NCI-H2227 treated with DMSO at 0.1 percent for 48 hours (cell line): ENCODE results near the gene LUC7L3.

Experiments
- DNase-seq: peaks from one replicate; lab custom pipeline; 2025; lab: John Stamatoyannopoulos, UW

Gene LUC7L3

DNA sequence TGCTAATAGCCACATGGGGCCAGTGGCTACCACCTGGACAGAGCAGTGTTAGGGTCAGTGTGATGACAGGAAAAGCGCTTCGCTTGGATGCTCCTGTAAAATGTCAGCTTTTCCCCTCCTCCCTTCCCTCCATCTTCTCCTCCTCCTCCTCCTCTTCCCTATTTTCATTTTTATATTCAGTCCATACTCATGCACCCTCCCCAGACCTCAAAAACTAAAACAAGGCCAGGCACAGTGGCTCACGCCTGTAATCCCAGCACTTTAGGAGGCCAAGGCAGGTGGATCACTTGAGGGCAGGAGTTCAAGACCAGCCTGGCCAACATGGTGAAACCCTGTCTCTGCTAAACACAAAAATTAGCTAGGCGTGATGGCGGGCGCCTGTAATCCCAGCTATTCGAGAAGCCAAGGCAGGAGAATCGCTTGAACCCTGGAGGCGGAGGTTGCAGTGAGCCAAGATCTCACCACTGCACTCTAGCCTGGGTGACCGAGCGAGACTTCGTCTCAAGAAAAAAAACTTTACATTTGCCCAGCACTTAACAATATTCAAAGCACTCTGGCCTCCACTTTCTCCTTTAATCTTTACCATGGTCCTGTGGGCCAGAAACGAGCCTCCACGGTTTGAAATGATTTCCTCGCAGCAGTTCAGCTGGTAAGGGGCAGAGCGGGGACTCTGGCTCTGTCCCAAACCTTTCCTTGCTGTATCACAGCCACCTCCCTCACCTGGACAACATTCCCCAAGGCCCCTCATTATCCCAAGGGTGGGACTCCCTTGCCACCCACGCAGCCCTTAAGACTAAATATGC is 33.5 kb upstream of the LUC7L3 start:
- no peak for DNase-seq

DNA sequence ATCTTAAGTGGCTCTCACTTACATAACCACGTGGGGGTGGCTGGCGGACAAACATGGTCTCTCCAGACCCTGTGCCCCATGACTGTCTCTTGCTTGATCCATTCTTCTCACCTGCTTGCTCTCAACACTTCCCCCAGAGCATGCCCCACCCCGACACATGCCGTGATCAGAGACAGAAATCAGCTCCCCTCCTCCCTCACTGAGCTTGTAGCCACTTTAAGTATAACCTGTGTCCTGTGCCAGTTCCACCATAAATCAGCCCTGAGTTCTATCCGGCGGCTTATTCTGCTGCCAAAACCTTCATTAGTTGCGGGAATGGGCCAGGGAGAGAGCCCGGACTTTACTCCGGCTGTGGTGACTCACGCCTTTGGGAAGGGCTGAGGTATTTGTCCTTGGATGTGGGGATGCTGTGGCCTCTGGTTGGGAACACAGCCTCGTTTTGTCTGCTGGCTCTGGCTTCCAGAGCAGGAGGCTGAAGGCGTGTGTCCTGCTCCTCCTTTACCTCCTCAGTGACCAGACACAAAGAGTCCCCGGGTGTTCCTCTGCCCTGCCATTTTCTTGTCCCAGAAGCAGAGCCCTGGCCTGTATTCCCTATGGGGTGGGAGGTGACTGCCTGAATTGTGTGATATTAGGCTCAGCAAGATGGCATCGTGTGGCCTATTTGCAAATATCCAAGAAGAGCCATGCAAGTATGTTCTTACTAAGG is 32.8 kb upstream of the LUC7L3 start:
- no peak for DNase-seq

DNA sequence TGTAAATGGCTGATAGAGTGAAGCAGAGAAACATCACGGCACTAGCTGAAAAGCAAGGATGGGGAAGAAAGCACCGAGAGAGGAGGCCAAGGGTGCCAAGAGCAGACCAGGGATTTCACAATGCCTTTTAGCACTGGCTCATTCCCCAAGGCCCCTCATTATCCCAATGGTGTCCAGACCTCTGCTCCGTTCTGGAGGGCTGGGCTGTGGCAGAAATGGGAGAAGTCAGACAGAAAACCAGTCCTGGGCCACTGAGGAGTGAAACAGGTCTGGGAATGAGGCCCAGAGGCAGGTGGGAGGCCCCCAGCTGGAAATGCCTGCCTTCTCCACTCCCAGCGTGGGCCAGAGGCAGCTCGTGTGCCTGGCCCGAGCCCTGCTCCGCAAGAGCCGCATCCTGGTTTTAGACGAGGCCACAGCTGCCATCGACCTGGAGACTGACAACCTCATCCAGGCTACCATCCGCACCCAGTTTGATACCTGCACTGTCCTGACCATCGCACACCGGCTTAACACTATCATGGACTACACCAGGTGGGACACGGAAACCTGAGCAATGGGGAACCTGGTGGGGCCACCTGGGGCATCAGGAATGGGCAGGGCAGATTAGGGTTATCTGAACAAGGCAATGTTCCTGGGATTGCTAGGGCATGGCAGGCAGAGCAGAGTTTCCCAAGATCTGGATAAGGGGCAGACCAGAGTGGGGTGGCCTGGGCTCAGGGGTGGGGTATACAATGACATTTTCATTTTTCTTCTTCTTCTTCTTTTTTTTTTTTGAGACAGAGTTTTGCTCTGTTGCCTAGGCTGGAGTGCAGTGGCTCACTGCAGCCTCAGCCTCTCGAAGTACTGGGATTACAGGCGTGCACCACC is 32.0 kb upstream of the LUC7L3 start:
- DNase-seq, result peak; percentile 45

DNA sequence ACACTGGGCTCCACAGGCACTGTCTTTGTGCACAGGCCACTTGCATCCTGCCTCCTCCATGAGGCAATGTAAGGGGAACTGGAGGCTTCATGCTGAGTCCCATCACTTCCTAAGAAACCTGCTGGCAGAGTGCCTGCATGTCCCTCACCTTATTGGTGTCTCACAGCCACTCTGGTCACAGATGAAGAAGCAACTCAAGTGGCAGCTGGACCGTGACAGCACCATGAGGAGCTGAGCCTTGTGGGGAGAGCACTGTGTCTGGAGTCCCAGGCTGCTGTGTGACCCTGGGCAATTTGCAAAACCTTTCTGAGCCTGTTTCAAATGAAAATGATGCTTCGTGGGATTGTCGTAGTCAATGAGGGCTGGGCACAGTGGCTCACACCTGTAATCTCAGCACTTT is 31.2 kb upstream of the LUC7L3 start:
- no peak for DNase-seq

DNA sequence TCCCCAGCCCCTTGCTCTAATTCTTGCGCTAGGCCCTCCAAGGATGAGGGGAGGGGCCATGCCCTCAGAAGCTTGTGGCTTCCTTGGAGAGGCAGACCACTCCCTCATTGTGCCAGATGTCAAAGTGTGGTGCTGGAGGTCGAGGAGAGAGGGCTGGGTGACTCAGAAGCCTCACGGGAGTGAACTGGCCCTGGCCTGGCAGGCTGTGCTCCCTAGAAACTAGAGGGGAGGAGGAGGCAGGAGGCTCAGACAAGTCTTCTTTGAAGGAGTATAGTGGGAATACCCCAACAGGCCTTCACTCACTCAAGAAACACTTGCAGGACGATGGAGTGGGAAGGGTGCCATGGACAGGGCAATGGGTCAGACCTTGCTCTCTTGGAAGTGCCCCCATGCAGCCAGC is 30.2 kb upstream of the LUC7L3 start:
- DNase-seq, result no peak

GRCh38 chr17:50689956-50690886 is 29.2 kb upstream of the LUC7L3 start:
- DNase-seq, result no peak

GRCh38 chr17:50690887-50691549 is 28.4 kb upstream of the LUC7L3 start:
- DNase-seq, result no peak

GRCh38 chr17:50691550-50692447 is 27.6 kb upstream of the LUC7L3 start:
- DNase-seq, result no peak

GRCh38 chr17:50692448-50693035 is 26.9 kb upstream of the LUC7L3 start:
- DNase-seq, result no peak

DNA sequence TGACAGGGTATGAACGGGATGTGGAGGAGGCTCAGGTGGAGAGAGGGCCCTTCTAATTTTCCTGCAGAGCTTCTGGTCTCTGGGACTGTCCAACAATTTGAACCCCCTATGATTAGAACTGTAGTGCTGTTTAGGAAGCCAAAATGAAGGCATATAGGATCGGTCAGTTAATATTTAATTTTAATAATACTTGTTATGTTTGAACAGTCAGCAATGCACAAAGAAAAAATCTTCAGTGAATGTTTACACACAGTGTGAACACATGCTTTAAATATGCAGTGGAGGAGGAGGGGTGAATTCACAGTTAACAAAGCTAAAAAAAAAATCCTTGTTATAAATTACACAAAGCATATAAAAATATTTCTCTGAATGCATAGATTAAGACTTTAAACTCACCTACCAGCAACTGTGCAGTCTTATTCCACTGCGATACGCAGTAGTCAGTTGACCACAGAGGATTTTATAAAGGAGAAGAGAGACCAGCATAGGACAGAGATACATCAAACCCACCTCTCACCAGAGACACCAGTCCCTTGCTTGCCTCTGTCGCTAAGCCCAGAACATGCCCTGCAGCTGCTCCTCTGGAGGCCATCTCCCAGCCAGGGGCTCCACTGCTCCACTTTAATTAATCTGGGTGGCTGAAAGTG is 26.2 kb upstream of the LUC7L3 start:
- DNase-seq, result no peak

DNA sequence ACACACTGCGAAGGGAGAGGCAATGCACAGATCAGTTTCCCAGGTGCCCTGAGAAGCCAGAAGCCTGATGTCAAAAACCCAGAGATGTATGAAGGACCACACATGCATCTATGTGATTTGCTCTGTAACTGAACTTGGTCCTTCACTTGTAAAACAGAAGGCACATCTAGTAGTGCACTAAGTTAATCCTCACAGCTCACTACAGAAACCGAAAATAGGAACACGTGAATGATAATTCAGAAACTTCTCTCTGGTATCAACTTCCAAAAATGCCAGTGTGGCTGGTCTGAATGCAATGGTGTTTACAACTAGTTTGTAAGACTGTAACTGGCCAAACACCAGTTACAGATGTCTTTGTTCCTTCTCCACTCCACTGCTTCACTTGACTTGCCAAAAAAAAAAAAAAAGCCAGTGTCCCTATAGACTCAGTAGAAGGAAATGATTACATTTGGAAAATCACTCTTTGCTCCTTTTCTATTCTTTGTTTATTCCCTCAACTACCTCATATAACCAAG is 23.0 kb upstream of the LUC7L3 start:
- DNase-seq, result no peak

- DNase-seq, result no peak
Observed at GRCh38 chr17:50697062-50697461, 22.3 kb upstream of the LUC7L3 start.

DNA sequence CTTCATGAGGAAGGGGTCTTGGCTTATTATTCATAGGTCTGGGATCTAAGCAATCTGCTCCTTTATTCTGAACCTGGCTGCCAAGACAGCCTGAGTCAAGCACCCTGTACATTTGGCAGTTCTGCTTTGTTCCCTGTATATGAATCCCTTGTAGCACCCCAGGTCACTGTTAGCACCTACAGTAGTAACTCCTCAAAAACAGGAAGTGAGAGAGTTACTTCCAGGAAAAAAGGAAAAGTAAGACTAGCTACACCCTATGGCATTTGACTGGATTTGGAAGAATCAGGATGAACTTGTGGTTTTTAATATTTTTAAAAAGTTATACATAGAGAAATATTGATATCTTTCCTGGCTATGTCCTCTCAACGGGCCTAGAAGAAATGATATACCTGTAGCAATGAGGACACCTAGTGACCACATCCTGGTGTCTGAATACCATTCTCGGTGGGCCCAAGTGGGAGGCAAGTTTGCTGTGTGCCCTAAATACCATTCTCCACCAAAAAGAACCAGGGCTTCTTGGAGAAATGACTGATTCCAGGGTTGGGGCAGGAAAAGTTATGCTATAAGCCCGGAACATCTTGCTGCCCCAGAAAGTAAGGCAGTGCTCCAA is 21.6 kb upstream of the LUC7L3 start:
- DNase-seq, result no peak

DNA sequence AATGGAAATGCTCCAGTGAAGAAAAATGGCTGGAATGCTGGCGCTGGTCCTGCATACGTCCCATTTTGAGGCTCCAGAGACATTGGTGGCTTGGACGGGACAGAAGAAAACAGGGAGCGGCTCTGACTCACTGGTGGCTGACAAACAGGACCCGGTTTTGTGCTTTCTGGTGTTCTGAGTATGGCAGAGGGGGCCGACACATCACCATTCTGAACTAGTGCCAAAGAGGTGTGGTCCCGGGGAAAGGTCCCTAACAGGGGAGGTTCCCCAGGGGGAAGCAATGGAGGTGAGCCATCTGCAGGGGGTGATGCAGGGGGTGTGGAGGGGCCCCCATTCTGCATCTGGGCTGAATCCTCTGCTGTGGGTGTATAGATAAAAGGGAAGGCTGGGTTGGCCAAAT is 20.0 kb upstream of the LUC7L3 start:
- no peak for DNase-seq

DNA sequence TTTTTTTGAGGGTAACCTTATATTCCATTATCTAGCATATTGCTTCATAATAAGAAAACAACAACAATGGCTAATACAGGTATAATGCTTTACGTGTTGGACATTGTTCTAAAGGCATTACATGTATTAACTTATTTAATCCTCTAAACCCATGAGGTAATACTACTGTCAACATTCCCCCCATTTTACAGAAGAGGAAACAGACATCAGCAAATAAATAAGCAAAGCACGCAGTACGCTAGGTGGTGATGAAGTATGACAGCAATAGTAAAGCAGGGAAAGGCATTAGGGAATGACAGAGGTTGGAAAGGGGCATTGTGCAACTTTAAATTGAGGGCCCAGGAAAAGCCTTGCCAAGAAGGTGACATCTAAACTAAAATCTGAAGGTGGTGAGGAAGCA is 16.2 kb upstream of the LUC7L3 start:
- no peak for DNase-seq

GRCh38 chr17:50707289-50708049 is 11.9 kb upstream of the LUC7L3 start, which contains the start of gene ANKRD40:
TSS of gene ANKRD40 (minus strand) at chr17:50707914. CDS start at chr17:50707654, 260 bp downstream.
- peak; percentile 94 for DNase-seq
